HG02938 (cell line): ENCODE results near the gene OTULIN.

Experiments
- ATAC-seq: cut with Tn5 transposase; IDR thresholded peaks from one replicate; pipeline ENCODE4 v1.9.1; 2021; ENCODE audit warnings: mild to moderate bottlenecking, moderate library complexity; ENCODE audit not compliant: unreplicated experiment

Gene OTULIN

DNA sequence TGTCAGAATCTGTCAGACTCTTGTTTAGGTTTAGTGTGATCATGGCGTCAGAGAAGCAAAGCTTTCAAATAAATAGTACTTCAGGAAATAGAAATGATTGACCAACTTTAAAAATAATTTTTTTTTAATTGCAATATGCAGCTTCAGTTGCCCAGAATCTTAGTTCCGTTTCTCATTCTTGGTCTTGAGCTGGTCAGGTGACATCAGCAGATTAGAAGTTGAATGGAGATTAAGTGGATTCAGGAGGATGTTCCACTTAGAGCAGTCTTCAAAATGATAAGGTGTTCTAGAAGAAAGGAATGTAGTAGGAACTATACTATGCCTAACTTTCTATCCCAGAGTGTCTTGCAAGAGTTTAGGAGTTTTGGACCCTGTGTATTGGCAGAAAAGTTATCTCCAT is 30.6 kb downstream of the OTULIN start:
- ATAC-seq: no peak

GRCh38 chr5:14696057-14696456 is 31.5 kb downstream of the OTULIN start:
- no peak for ATAC-seq

- no peak for ATAC-seq
These were observed 32.3 kb downstream of the OTULIN start for GRCh38 chr5:14696851-14697250.

- no peak for ATAC-seq
These were observed 34.0 kb downstream of the OTULIN start for GRCh38 chr5:14698495-14698894.

- no peak for ATAC-seq
These were observed 34.6 kb downstream of the OTULIN start for GRCh38 chr5:14699159-14699558.

DNA sequence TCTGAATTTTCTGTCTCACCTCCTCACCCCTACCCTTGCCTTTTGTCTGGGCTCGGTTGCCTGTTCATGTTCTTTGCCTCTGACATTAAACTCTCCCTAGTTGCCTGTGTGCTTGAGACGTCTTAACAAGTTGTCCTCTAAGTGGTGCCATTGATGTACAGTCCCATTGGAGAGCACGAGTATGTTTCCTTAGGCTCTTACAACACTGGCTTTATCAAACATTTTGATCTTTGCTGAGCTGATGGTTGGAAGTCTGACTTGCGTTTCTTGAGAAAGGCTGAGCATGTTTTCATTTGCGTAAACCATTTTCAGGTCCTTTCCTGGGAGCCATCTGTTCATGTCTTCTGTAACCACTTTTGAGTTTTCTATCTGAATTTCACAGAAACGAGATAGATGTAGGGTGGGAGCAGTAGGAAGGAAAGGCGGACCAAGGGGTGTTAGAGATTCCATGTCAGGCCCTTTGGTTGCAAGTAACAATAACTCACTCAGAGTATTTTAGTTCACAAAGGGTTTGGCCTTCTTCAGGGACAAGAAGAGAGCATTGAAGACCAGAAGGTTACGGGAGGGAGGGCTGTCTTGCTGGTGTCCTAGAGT is 35.4 kb downstream of the OTULIN start:
- ATAC-seq: no peak

DNA sequence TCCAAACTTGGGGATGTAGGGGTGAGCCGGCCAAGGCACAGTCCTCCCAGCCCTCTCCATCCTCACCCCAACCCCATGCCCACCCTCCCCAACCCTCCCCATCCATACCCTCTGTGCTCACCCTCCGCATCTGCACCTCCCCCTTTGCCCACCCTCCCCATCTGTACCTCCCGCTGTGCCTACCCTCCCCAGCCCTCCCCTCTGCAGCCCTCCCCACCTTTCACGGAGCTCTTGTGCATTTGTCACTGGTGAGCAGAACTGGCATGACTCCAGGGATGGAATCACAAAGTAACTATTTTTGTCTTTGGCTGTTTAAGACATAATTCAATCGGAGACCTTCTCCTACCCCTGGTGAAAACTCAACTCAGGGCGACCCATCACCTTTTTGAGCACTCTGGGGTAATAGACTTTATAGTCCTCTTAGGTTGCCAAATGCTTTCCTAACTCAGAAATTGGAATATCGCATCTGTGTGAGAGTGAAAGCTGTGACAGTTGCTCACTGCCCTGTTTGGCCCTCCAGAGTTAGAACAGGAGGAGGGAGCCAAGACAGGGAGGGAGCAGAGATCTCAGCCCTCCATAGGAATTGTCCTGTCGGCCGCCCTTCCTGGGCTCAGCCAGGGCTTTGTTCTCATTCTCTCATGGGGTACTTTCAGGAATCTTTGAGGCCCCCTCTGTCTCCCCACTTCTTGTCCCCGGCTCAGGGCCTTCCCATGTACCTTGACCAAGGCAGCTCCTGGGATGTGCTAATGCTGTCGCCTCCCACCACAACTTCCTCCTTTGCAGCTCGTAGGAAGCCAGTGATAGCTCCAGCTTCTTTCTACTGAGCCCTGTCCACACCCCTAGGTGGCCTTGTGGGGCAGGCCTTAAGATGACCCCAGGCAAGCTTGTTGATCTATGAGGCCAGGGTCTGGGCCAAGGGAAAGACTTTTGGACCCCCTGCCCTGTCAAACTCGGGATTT is 36.2 kb downstream of the OTULIN start:
- no peak for ATAC-seq

- ATAC-seq: no peak
These were observed 37.0 kb downstream of the OTULIN start for GRCh38 chr5:14701556-14701955.

DNA sequence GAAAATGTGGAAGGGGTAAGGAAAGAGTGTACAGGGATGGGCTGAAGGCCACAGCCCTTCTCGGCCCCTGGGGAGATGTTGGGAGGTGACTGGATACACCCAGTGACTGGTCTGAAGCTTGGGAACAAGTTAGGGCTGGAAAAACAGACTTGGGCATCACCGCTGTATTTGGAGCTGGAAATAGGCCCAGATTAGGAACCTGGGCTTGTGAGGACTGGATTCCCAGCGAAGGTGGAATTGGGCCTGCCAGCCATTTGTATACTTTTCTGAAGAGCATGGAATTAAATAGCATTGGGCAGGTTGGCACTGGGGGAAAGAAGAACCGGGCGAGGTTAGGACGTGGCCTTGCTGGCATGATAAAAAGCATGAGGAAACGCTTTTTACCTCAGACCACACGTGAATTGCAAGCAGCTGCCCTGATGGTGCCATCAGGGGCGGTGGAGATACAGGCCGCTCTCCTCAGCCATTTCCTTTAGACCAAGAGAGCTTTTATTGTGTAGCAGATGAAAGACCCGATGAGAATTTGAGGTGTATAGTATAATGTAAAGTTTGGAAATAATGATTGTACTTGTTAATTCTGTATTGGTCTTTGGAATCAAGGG is 37.8 kb downstream of the OTULIN start:
- no peak for ATAC-seq

GRCh38 chr5:14705556-14705955 is 41.0 kb downstream of the OTULIN start:
- ATAC-seq: no peak

DNA sequence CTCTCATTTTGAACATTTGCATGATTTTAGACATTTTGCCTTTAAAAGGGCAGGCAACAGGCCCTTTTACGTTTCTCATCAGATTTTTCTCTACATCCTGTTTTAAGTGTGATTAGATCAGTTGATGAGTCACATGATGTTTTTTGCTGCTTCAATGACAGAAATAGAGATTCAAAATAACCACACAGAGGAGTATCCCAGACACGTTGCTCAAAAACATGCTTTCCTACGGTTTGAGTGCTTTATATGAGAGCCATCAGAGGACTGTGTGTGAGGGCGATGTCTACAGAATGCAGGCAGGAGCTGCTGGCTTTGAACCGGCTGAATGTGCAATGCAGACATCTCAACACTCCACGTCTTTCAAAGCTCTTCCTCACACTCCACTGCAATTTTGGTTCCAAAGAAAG is 42.1 kb downstream of the OTULIN start:
- no peak for ATAC-seq

DNA sequence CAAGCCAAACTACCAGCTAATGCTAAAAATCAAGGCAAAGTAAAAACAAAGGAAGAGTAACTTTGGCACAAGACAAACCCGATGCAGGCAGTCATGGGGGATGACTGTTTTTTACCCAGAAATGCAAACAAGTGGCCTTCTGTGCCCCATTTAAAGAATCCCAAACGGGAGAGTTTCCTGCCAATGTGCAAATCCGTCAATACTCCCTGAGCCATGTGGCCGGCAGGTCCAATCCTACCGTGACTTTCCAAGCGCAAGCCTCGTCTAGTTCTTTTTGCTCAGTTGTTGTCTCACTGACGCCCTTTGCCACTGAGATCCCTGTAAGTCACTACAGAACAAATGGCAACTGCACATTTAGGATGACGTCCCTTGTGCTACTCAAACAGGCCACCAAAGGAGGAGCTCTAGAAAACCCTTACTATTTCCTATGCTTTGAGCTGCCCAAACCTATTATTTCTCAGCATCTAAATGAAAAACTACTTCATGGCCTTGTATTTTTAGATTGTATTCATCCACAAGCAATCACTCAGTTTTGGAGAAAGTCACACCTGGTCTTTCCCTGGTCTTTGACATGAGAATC is 43.4 kb downstream of the OTULIN start:
- ATAC-seq: no peak

DNA sequence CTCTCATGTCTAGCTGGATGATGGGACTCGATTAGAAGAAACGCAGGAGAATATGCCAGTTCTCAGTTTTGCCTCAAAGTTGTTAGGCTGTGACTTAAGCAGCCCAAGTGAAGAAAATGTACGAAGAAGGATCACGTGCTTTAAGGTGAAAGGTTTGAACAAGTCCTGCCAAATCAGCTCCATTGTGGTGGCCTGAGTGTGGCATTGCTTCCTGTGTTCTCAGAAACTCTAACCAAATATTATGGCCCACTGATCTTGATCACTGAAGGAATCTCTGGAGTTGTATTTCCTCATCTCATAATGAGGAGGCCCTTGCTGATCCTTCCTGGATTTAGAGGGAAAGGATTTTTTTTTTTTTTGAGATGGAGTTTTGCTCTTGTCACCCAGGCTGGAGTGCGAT is 44.0 kb downstream of the OTULIN start:
- no peak for ATAC-seq

GRCh38 chr5:14710313-14710994 is 45.9 kb downstream of the OTULIN start:
- ATAC-seq: no peak

DNA sequence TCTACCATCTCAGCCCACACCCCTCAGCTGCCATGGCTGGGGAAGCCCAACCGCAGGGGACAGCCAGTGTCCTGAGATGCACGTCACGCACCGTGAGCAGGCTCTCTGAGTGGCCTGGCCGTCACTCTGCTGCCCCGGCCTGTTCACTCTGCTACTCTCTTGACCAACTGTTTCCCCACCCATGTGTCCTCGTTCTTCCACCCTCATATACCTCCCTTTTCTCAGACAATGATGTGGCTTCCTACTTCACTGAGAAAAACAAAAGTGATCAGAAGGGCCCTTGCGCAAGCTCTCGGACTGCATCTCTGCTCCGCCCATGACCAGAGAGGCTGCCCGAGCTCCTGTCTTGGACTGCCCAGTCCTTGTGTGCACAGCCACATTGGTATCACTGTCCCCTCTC is 47.6 kb downstream of the OTULIN start:
- no peak for ATAC-seq

GRCh38 chr5:14712666-14713065 is 48.1 kb downstream of the OTULIN start:
- no peak for ATAC-seq

- ATAC-seq: no peak
These were observed 49.2 kb downstream of the OTULIN start for GRCh38 chr5:14713476-14714390.

DNA sequence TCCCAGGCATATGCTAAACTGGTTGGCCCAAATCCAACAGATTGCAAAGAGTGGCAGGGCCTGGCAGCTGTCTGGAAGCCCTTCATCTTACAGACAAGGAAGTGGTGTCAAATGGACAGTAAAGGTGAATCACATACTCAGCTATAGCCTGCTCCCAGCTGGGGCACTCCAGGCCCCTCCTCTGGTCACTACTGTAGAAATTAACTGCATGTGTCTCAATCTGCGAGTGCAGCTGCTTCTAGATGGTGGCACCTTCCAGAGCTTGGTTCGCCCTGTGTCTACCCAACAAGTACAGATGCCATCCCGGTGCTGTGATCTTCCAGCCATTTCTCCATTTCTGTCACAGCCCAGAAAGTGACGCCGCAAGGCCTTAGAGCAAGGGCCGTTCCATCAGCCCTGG is 50.2 kb downstream of the OTULIN start:
- ATAC-seq: no peak

GRCh38 chr5:14715481-14715880 is 51.0 kb downstream of the OTULIN start:
- ATAC-seq: no peak
